SK-N-SH (cell line): ENCODE measurements around the gene CHCHD3. TPM values are rescaled to one million over a fixed set of nuclear protein-coding genes. Genes with fewer than 3 reads are reported as not detected.

ENCODE experiments used
- CTCF ChIA-PET: fragments of 300-600, 350-600 bp; formaldehyde crosslinking; extraction: SDS; loops from one replicate; lab custom pipeline; 2021; lab: Yijun Ruan, JAX
- POLR2A ChIA-PET: fragments of 350-600 bp; sonication (Branson Sonifier 250); formaldehyde crosslinking; extraction: SDS; loops from one replicate; lab custom pipeline; 2020; ENCODE audit warnings: antibody characterized with exemption, inconsistent platforms; lab: Yijun Ruan, JAX
- DNase-seq: peaks from one replicate; pipeline ENCODE4 v3.0.0; 2012
- H2AFZ ChIP-seq: fragments of 200-600 bp; sonication (generic); 2 replicates; pipeline ENCODE4 v1.8.1; 2016; ENCODE audit warnings: antibody characterized with exemption, mild to moderate bottlenecking, low read depth
- H3F3A ChIP-seq: fragments of 200-600 bp; sonication (generic); replicated peaks from 2 replicates; pipeline ENCODE3; 2016; ENCODE audit warnings: antibody characterized with exemption, mild to moderate bottlenecking; ENCODE audit not compliant: insufficient read depth
- H3K27ac ChIP-seq, 2 experiments: fragments of 200-500 bp in 1 of 2; fragments of 200-600 bp in 1 of 2; sonication (Bioruptor generic) in 1 of 2; sonication (generic), shearing (Covaris generic) in 1 of 2; 2 replicates each; pipeline versions ENCODE4 v1.5.1 to v1.6.1; 2014 to 2016; ENCODE audit warnings: low read depth in 2 of 2, inconsistent platforms in 1 of 2, low read length in 1 of 2, mild to moderate bottlenecking in 1 of 2, mixed read lengths in 1 of 2
- H3K27me3 ChIP-seq: fragments of 200-600 bp; sonication (generic), shearing (Covaris generic); 2 replicates; pipeline ENCODE4 v1.6.1; 2016; ENCODE audit warnings: mixed run types; ENCODE audit not compliant: insufficient read depth
- H3K36me3 ChIP-seq, 2 experiments: fragments of 200-500 bp in 1 of 2; fragments of 200-600 bp in 1 of 2; sonication (Bioruptor generic) in 1 of 2; sonication (generic) in 1 of 2; replicated peaks in 1 of 2; 2 replicates each; pipeline versions ENCODE3 to v1.5.1; 2014 to 2016; ENCODE audit warnings: low read length in 1 of 2, mild to moderate bottlenecking in 1 of 2; ENCODE audit not compliant: insufficient read depth in 2 of 2, control insufficient read depth in 1 of 2
- H3K4me1 ChIP-seq, 2 experiments: fragments of 200-500 bp in 1 of 2; fragments of 200-600 bp in 1 of 2; sonication (Bioruptor generic) in 1 of 2; sonication (generic), shearing (Covaris generic) in 1 of 2; 2 replicates each; pipeline versions ENCODE4 v1.5.1 to v1.6.1; 2014 to 2016; ENCODE audit warnings: low read depth in 1 of 2, low read length in 1 of 2, mixed run types in 1 of 2; ENCODE audit not compliant: insufficient read depth in 2 of 2, control insufficient read depth in 1 of 2
- H3K4me2 ChIP-seq: fragments of 200-600 bp; sonication (generic), shearing (Covaris generic); 2 replicates; pipeline ENCODE4 v1.6.1; 2017; ENCODE audit warnings: mixed run types
- H3K4me3 ChIP-seq, 2 experiments: fragments of 200-500 bp in 1 of 2; fragments of 200-600 bp in 1 of 2; sonication (Bioruptor generic) in 1 of 2; sonication (generic), shearing (Covaris generic) in 1 of 2; 2 replicates each; pipeline versions ENCODE4 v1.5.1 to v1.8.1; 2014 to 2016; ENCODE audit warnings: low read depth in 2 of 2, inconsistent platforms in 1 of 2, low read length in 1 of 2, mild to moderate bottlenecking in 1 of 2, mixed read lengths in 1 of 2, moderate library complexity in 1 of 2
- H3K79me2 ChIP-seq: fragments of 200-600 bp; sonication (generic); 2 replicates; pipeline ENCODE4 v1.8.1; 2017; ENCODE audit warnings: mild to moderate bottlenecking; ENCODE audit not compliant: insufficient read depth
- H3K9ac ChIP-seq: fragments of 200-600 bp; sonication (generic); 2 replicates; pipeline ENCODE4 v1.6.1; 2017; ENCODE audit warnings: mixed run types
- H3K9me2 ChIP-seq: fragments of 200-600 bp; sonication (generic); 2 replicates; pipeline ENCODE4 v1.6.1; 2017; ENCODE audit warnings: mixed run types
- H3K9me3 ChIP-seq: fragments of 200-600 bp; sonication (generic); 2 replicates; pipeline ENCODE4 v1.6.1; 2017; ENCODE audit warnings: mixed run types, mild to moderate bottlenecking, moderate library complexity
- H4K20me1 ChIP-seq: fragments of 200-600 bp; sonication (generic); 2 replicates; pipeline ENCODE4 v1.6.1; 2017; ENCODE audit warnings: mild to moderate bottlenecking, mixed run types; ENCODE audit not compliant: insufficient read depth
- EZH2phosphoT487 ChIP-seq: fragments of 200-600 bp; sonication (generic); IDR thresholded peaks from 2 replicates; pipeline ENCODE4 v1.6.1; 2017; ENCODE audit warnings: low read depth, mixed run types, mild to moderate bottlenecking, antibody characterized with exemption, moderate library complexity, borderline replicate concordance
- FOXM1 ChIP-seq: IDR thresholded peaks from 2 replicates; pipeline ENCODE4 v1.4.0; 2012; ENCODE audit warnings: low read depth, mild to moderate bottlenecking
- GABPA ChIP-seq: IDR thresholded peaks from 2 replicates; pipeline ENCODE4 v1.4.0; 2012; ENCODE audit warnings: low read depth, mild to moderate bottlenecking
- GATA2 ChIP-seq: sonication (generic); formaldehyde crosslinking; IDR thresholded peaks from 2 replicates; pipeline ENCODE4 v1.5.0; 2020; ENCODE audit warnings: mild to moderate bottlenecking, missing genetic modification reagents
- MEF2A ChIP-seq: IDR thresholded peaks from 2 replicates; pipeline ENCODE4 v1.4.0; 2012; ENCODE audit warnings: low read depth, borderline replicate concordance
- NFIC ChIP-seq: IDR thresholded peaks from 2 replicates; pipeline ENCODE4 v1.4.0; 2012; ENCODE audit warnings: borderline replicate concordance
- POLR2AphosphoS5 ChIP-seq: IDR thresholded peaks from 2 replicates; pipeline ENCODE4 v1.6.1; 2012; ENCODE audit warnings: low read depth, low read length
- RCOR1 ChIP-seq: fragments of 150-350 bp; IDR thresholded peaks from 2 replicates; pipeline ENCODE4 v1.6.1; 2017; ENCODE audit warnings: antibody characterized with exemption, low read length
- SIN3A ChIP-seq: IDR thresholded peaks from 2 replicates; pipeline ENCODE4 v1.6.1; 2012; ENCODE audit warnings: low read depth, mild to moderate bottlenecking, low read length, moderate library complexity, borderline replicate concordance
- SMC3 ChIP-seq: IDR thresholded peaks from 2 replicates; pipeline ENCODE4 v1.6.1; 2012; ENCODE audit warnings: low read depth, low read length, improper control_type of control experiment
- TAF1 ChIP-seq: IDR thresholded peaks from 2 replicates; pipeline ENCODE4 v1.6.1; 2012; ENCODE audit warnings: low read depth, mild to moderate bottlenecking, low read length, moderate library complexity, borderline replicate concordance
- YY1 ChIP-seq: IDR thresholded peaks from 2 replicates; pipeline ENCODE4 v1.4.0; 2012; ENCODE audit warnings: low read depth, mild to moderate bottlenecking
- WGBS: methylation state at CpG from one replicate; pipeline ENCODE4 v1.1.6; 2017; ENCODE audit warnings: low lambda C conversion rate; 5-methylcytosine and 5-hydroxymethylcytosine counted together
- polyA plus RNA-seq, 3 experiments: library from polyadenylated mRNA; depleted of rRNA; stranded (reverse); fragments of >200 nt; gene quantifications; 2 replicates each; pipeline ENCODE4 v1.2.3, GENCODE V29; 2012
- TF ChIP-seq, protein P1 (sequence below): fragments of 150-350 bp; IDR thresholded peaks from 2 replicates; pipeline ENCODE4 v1.6.1; 2017; ENCODE audit warnings: antibody characterized with exemption, low read length, low read depth, borderline replicate concordance
- TF ChIP-seq, protein P2 (sequence below): IDR thresholded peaks from 2 replicates; pipeline ENCODE4 v1.4.0; 2012; ENCODE audit warnings: low read depth, borderline replicate concordance
- TF ChIP-seq, protein P3 (sequence below): fragments of 150-350 bp; IDR thresholded peaks from 2 replicates; pipeline ENCODE4 v1.6.1; 2016; ENCODE audit warnings: mild to moderate bottlenecking, low read depth, low read length
- TF ChIP-seq, protein P4 (sequence below): IDR thresholded peaks from 2 replicates; pipeline ENCODE4 v1.4.0; 2012; ENCODE audit warnings: low read depth, borderline replicate concordance

CHCHD3 gene
- polyA plus RNA-seq, 1 of the 3 experiments (the other 2 are of a cell fraction) = 97.1 TPM

DNA sequence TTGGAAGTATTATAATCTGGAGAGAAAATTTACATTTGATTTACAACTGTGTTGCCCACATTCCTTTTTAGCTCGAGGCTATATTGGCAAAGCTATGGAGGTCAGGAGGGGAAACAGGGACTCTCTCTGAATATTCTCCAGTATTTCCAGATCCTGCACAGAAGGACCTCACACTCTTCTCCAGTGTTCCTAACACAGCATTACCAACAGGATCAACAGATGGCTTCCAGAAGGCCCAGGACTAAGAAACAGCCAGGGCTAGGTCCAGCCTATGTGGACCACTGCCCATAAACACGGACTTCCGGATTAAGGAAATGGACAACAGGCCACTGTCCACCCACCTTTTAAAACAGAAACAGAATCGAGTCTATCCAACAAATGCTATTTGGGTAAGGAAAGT, 65.3 kb downstream of the CHCHD3 start:
- POLR2A ChIA-PET = no interaction called here
- peaks cover 0 to 4% of the 10 kb centered on the region in 2 experiments; a peak in 2 of 4 replicates for H3K4me1 ChIP-seq
- 66% methylated on average over 4 of the region's 4 CpGs for WGBS
- no peak overlapping the region for H3K9ac ChIP-seq
- no peaks in the 10 kb centered on the region for H3K9me2 ChIP-seq
- H3K4me3 ChIP-seq = no peak overlapping the region
- no peaks in the 10 kb centered on the region for H3K9me3 ChIP-seq
- peaks cover 3% of the 10 kb centered on the region for H3F3A ChIP-seq
- no peak overlapping the region for H3K4me2 ChIP-seq
- no peak overlapping the region for H2AFZ ChIP-seq
- DNase-seq = no peak
- CTCF ChIA-PET = interaction anchor here (1.3 kb wide), 1 partner anchor 35 kb away, joined by 4 read pairs; no protein-coding TSS in a partner anchor
- H3K27me3 ChIP-seq = no peaks in the 10 kb centered on the region
- peaks cover 9 to 15% of the 10 kb centered on the region in 2 experiments for H3K36me3 ChIP-seq
- H3K79me2 ChIP-seq = peaks cover 29% of the 10 kb centered on the region
- TF ChIP-seq SIN3A = no peak
- TF ChIP-seq RCOR1 = no peak
- TF ChIP-seq GATA2 (CRISPR knock-in tag) = no peak
- H3K27ac ChIP-seq = no peak overlapping the region
- no peaks in the 10 kb centered on the region; the same call in 1 of the 2 replicates for H4K20me1 ChIP-seq

DNA sequence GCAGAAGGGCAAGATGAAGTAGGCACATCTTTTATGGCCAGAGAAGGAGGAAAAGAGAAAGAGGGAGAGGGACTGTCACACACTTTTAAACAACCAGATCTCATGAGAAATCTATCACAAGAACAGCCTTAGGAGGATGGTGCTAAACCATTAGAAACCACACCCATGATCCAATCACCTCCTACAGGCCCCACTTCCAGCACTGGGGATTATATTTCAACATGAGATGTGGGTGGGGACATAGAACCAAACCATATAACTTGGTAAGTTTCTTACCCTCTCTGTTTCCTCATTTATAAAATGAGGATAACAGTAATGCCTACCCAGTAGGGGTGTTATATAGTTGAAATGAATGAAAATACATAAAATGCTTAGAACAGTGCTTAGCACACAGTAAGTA, 66.0 kb downstream of the CHCHD3 start:
- Histone ChIP-seq H3K27me3 (no peaks in the 10 kb centered on the region), H3K9me3 (no peaks in the 10 kb centered on the region)

DNA sequence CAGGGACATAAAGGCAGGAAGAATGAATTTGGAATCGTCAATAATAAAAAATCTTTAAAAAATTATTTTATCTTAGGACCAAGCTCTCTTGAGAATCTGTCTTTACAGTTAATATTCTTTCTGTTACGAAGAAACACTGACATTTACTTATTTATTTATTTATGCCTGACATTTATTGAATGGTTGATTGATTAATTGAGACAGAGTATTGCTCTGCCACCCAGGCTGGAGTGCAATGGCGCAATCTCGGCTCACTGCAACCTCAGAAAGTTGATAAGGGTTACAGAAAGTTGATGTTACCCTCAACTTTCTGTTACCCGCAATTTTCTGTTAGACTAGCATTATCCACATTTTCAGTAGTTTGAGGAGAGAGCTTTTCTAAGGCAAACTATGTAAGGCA, 70.1 kb downstream of the CHCHD3 start:
- Histone ChIP-seq H3K9me3 (no peaks in the 10 kb centered on the region), H3K4me1 (peaks cover 7 to 9% of the 10 kb centered on the region in 2 experiments; a peak in 3 of 4 replicates), H3F3A (no peaks in the 10 kb centered on the region), H3K27ac (no peak overlapping the region), H3K9me2 (no peaks in the 10 kb centered on the region), H3K9ac (no peak overlapping the region), H3K79me2 (peaks cover 53% of the 10 kb centered on the region), H3K4me2 (no peak overlapping the region), H3K4me3 (no peak overlapping the region), H4K20me1 (no peaks in the 10 kb centered on the region; the same call in 1 of the 2 replicates), H3K36me3 (peaks cover 0 to 17% of the 10 kb centered on the region in 2 experiments), H3K27me3 (no peaks in the 10 kb centered on the region), H2AFZ (no peak overlapping the region)
- CTCF ChIA-PET = interaction anchor here (1.1 to 1.3 kb wide), 2 partner anchors 34 to 41 kb away, joined by 3 read pairs; no protein-coding TSS in a partner anchor
- WGBS = 97% methylated on average over 5 of the region's 5 CpGs
- POLR2A ChIA-PET = no interaction called here
- DNase-seq = no peak
- no peak for TF ChIP-seq RCOR1
- TF ChIP-seq, protein P1, sequence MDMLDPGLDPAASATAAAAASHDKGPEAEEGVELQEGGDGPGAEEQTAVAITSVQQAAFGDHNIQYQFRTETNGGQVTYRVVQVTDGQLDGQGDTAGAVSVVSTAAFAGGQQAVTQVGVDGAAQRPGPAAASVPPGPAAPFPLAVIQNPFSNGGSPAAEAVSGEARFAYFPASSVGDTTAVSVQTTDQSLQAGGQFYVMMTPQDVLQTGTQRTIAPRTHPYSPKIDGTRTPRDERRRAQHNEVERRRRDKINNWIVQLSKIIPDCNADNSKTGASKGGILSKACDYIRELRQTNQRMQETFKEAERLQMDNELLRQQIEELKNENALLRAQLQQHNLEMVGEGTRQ = no peak
- TF ChIP-seq EZH2phosphoT487 = no peak
- no peak for TF ChIP-seq GABPA
- no peak for TF ChIP-seq FOXM1
- no peak for TF ChIP-seq POLR2AphosphoS5
- TF ChIP-seq YY1 = no peak
- TF ChIP-seq GATA2 (CRISPR knock-in tag) = no peak
- TF ChIP-seq, protein P2, sequence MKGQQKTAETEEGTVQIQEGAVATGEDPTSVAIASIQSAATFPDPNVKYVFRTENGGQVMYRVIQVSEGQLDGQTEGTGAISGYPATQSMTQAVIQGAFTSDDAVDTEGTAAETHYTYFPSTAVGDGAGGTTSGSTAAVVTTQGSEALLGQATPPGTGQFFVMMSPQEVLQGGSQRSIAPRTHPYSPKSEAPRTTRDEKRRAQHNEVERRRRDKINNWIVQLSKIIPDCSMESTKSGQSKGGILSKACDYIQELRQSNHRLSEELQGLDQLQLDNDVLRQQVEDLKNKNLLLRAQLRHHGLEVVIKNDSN = no peak
- TF ChIP-seq, protein P3, sequence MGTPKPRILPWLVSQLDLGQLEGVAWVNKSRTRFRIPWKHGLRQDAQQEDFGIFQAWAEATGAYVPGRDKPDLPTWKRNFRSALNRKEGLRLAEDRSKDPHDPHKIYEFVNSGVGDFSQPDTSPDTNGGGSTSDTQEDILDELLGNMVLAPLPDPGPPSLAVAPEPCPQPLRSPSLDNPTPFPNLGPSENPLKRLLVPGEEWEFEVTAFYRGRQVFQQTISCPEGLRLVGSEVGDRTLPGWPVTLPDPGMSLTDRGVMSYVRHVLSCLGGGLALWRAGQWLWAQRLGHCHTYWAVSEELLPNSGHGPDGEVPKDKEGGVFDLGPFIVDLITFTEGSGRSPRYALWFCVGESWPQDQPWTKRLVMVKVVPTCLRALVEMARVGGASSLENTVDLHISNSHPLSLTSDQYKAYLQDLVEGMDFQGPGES = no peak
- no peak for TF ChIP-seq TAF1

More for the DNA sequence above, 66.0 kb downstream of the CHCHD3 start:
- CTCF ChIA-PET = no interaction called here
- POLR2A ChIA-PET = no interaction called here
- no peaks in the 10 kb centered on the region for H3K9me2 ChIP-seq
- no peak overlapping the region for H3K27ac ChIP-seq
- H3K4me2 ChIP-seq = no peak overlapping the region
- H4K20me1 ChIP-seq = no peaks in the 10 kb centered on the region; the same call in 1 of the 2 replicates
- H3K79me2 ChIP-seq = peaks cover 29% of the 10 kb centered on the region
- TF ChIP-seq FOXM1 = no peak
- TF ChIP-seq GATA2 (CRISPR knock-in tag) = no peak
- TF ChIP-seq, protein P4, sequence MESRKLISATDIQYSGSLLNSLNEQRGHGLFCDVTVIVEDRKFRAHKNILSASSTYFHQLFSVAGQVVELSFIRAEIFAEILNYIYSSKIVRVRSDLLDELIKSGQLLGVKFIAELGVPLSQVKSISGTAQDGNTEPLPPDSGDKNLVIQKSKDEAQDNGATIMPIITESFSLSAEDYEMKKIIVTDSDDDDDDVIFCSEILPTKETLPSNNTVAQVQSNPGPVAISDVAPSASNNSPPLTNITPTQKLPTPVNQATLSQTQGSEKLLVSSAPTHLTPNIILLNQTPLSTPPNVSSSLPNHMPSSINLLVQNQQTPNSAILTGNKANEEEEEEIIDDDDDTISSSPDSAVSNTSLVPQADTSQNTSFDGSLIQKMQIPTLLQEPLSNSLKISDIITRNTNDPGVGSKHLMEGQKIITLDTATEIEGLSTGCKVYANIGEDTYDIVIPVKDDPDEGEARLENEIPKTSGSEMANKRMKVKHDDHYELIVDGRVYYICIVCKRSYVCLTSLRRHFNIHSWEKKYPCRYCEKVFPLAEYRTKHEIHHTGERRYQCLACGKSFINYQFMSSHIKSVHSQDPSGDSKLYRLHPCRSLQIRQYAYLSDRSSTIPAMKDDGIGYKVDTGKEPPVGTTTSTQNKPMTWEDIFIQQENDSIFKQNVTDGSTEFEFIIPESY = no peak
- no peak for TF ChIP-seq EZH2phosphoT487
- TF ChIP-seq SIN3A = no peak
- no peak for TF ChIP-seq GABPA
- TF ChIP-seq YY1 = no peak
- no peak for TF ChIP-seq SMC3
- TF ChIP-seq NFIC = no peak
- no peak for TF ChIP-seq MEF2A
- TF ChIP-seq, all 33 proteins: peak for 0
- no peak overlapping the region for H3K9ac ChIP-seq
- peaks cover 10 to 14% of the 10 kb centered on the region in 2 experiments for H3K36me3 ChIP-seq
- no peak overlapping the region for H3K4me3 ChIP-seq
- no peak overlapping the region for H2AFZ ChIP-seq
- peaks cover 0 to 4% of the 10 kb centered on the region in 2 experiments; a peak in 2 of 4 replicates for H3K4me1 ChIP-seq
- no peak for DNase-seq
- H3F3A ChIP-seq = peaks cover 3% of the 10 kb centered on the region
